NCI-H2171 treated with DMSO at 0.1 percent for 48 hours (cell line): Measurements from ENCODE around the gene KIAA0930.
"Not testable (repeated sequence)": the region's sequence is repeated elsewhere in the genome, so short reads cannot be mapped to it uniquely, and the experiment has no call there.

Experiments used
- DNase-seq: peaks from one replicate; lab custom pipeline; 2025; lab: John Stamatoyannopoulos, UW

The KIAA0930 gene

DNA sequence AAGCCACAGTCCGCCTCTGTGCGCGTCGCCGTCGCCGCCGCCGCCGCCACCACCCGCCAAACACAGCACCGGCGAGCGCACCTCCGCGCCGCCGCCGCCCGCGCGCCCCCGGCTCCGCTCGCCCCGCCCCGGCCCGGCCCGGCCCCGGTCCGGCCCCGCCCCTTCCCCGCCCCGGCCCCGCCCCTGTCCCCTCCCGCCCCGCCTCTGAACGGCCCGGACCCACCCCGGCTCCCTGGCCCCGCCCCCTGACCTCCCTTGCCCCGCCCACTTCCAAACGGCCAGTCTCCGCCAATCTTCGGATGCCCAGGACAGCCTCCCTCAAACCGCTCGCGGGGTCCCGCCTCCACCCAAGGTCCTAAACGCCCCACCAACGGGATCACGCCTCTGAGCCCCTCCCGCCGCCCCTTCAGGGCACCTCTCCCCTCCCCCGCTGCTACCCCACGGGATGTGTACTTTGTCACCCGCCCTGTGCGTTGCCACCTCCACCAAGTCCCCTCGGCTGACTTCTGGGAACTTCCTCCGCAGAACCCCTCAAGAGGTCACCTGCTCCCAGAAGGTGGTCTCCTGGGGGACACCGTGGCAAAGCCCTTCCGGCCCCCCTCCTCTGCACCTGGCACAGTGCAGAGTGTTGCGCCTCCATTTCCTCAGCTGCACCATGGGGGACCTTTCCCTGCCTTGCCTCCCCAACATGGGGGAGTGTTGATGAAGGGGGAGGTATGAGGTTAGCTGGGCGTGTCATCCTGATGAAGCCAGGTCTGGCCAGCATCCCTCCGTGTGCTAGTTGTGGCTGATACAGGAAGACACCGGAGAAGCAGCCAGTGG is at the start of gene KIAA0930:
Gene KIAA0930, minus strand, starts transcription at position 85 of the 822 bp plus-strand sequence. CDS start 191 bp downstream, outside the sequence.
- DNase-seq, result peak; percentile 34

DNA sequence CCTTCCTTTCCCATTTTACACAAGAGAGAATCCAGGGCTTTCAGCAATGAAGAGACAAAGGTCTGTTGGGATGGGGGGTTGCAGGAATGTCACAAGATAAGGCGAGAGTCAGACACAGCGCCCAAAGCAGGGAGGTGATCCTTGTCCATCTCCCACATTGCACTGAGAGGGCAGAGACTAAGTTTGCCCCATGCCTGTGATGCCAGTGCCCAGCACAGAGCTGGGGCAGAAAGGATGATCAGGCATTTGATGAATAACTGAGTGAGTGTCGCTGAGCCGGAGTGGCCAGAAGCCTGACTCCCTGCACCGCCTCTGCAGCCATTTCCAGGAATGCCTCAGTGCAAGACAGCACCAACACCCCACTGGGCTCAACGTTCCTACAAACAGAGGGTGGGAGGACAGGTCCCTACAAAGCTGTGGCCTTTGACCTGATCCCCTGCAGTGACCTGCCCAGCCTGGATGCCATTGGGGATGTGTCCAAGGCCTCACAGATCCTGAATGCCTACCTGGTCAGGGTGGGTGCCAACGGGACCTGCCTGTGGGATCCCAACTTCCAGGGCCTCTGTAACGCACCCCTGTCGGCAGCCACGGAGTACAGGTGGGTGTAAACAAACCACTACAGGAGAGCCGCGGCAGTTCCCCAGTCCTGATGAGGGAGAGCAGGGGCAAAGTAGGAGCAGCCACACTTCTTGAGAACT is 46.3 kb upstream of the KIAA0930 start:
- no peak for DNase-seq

DNA sequence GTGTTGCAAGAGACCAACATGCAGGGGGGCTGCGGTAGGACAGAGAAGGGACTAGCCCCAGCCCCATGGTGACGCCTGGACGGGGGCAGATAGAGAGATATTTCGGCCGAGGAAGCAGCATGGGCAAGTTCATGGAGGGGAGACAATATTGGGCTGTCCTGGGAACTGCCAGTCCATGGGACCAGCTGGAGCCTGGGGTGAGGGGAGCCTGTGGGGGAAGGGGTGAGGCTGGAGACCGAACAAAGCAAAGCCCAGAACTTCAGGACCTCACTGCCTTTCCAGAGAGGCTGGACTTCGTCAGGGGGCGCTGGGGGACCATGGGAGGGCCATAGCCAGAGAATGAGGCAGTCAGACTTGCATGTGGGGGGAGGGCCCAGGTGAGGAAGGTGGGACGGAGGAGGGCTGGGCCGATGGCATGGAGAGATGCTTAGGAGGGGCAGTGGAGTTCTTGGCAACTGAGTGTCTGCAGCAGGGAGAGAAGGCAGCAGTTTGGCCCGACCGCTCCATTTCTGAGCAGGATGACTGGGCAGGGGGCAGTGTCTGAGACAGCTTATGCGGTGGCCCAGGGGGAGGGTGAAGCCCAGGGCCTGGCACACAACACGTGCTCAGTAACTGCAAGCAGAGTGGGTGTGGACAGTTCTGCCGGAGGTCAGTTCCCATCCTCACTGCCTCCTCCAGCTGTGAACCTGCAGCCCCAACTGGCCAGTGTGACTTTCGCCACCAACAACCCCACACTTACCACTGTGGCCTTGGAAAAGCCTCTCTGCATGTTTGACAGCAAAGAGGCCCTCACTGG is 44.8 kb upstream of the KIAA0930 start:
- DNase-seq, result no peak

DNA sequence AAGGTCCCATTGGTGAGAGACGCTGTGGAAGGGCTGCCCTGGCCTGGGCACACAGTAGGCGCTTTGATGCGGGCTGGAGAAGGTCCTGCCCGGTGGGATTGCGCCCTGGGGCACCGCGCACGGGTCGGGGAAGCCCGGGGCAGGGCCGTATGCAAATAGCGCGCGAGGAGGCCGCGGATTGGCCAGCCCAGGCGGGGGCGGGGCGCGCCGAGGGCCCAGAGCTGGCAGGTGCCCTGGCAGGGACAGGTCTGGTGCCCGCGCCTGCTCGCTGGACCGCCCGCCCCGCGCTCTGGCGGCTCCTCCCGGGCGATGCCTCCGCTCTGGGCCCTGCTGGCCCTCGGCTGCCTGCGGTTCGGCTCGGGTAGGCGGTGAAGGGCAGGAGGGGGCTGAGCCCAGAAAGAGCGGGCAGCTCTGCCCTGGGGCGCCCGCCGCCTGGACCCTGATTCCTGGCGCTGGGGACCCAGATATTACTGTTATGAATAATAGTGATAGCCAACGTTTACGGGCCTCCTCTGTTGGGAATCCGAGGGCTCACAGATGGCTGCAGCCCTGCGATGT is 44.1 kb upstream of the KIAA0930 start, which contains the start of gene UPK3A:
Gene UPK3A, plus strand, starts transcription at position 245 of the 558 bp plus-strand sequence. Its CDS starts 65 bp downstream, at position 310.
- DNase-seq, result no peak

DNA sequence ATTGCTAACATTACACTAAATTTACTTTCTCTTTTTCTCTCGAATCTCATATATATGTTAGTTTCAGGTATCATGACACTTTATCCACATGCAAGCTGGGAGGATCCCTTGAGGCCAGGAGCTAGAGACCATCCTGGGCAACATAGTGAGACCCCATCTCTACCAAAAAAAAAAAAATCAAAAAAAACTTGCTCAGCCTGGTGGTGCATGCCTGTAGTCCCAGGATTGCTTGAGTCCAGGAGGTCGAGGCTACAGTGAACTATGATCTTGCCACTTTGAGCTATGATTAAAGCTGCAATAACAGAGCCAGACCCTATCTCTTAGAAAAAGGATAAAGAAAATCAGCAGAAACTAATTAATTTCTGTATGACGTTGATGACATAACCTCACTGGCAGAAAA is 40.3 kb upstream of the KIAA0930 start:
- DNase-seq, result no peak

DNA sequence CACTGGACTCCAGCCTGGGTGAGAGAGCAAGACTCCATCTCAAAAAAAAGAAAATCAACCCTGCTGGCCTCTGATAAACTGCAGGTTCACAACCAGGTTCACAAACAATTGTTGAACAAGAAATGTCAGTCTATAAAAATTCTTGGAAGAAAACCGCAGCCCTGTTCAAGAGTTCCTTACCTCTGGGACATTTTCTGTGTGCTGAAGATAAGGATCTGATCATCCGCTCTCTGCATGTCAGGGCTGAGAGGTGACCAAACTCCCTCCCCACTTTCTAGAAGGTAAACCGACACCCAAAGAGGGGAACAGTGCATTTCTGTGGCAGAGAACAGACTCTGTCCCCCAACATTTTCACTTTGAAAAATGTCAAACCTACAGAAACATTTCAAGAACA is 39.9 kb upstream of the KIAA0930 start:
- DNase-seq, result no peak

DNA sequence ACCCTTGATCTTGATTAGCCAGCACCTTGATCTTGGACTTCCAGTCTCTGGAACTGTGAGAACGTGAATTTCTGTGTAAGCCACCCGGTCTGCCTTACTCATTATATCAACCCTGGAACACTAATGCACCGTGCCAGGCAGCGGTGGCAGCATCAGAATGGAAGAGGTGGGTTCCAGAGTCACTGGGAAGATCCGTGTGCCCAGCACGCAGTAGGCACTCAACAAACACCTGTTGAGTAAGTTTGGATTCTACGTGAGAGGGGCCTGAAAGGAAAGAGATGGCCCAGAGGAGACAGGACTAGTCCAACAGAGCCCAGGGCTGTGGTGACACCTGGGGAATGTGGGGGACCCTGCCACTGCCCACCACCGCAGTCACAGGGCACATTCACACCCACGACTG is 37.4 kb upstream of the KIAA0930 start:
- no peak for DNase-seq

DNA sequence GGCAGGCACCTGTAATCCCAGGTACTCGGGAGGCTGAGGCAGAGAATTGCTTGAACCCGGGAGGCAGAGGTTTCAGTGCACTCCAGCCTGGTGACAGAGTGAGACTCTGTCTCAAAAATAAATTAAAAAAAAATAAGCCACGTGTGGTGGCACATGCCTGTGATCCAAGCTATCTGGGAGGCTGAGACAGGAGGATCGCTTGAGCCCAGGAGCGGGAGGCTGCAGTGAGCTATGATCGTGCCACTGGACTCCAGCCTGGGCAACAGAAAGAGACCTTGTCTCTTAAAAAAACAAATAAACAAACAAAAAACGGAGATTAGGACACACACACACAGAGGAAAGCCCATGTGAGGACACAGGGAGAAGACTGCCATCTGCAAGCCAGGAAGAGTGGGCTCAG is 37.0 kb upstream of the KIAA0930 start:
- not testable (repeated sequence) for DNase-seq

DNA sequence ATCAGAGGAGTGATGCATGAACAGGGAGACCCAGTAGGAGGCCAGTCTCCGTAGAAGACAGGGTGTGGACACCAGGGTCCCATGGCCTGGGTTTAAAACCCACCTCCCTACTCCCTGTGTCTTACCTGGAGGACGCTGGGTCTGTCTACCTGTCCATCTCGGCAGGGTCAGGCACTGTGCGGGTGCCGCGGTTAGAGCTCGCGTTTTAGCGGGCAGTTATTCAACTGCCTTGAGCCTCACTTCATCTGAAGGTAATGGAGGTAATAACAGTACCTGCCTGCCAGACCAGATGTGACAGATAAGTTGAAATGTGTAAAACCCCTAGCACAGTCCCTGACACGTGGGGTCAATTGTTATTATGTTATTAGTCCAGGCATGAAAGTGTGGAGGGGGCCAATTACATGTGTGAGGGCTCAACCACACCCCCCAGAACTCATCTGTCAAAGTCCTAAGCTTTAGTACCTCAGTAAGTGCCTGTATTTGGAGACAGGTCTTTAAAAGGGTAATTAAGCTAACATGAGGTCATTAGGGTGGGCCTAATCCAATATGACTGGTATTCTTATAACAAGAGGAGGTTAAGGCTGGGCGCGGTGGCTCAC is 35.9 kb upstream of the KIAA0930 start:
- DNase-seq, result no peak

DNA sequence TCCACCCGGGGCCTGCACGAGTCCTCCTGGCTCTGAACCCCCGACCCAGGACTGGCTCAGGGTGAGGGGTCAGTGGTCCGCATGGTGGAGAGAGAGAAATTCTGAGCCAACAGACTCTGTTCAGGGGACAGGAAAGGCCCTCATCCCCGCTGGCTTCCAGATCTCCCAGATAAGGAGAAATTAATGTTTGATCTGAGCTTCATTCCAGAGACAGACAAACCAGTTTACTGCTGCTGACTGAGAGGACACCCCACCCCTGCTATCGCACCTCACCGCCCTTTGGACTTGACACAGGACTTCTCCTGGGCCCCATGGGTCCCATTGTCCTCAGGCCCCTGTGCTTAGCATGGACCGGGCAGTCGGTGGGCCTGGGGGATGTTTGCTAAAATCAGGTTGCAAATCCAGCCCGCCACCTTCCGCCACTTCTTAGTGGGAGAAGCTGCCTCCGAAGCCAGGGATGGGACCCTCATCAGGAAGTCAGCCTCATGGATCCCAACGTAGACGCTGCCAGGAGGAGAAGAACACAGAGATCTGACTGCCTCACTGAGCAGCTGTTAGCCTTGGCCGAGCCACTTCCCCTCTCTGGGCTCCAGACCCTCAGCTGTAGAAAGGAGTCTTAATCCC is 32.9 kb upstream of the KIAA0930 start:
- DNase-seq, result no peak

DNA sequence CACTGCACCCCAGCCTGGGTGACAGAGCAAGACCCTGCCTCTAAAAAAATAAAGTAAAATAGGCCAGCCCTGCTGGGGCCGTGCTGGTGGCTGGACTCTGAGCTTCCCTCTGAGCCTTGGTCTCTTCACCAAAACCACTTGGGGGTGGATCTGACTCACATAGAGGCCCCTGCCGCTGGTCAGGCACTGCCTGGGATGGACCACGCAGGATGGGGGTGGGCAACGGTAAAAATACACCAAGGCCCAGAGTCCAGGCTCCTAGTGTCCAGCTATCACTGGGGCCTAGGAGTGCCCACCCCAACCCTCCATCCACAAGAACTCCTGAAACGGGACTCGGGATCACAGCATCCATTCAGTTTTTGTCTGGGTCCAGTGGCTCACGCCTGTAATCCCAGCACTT is 31.8 kb upstream of the KIAA0930 start:
- no peak for DNase-seq

DNA sequence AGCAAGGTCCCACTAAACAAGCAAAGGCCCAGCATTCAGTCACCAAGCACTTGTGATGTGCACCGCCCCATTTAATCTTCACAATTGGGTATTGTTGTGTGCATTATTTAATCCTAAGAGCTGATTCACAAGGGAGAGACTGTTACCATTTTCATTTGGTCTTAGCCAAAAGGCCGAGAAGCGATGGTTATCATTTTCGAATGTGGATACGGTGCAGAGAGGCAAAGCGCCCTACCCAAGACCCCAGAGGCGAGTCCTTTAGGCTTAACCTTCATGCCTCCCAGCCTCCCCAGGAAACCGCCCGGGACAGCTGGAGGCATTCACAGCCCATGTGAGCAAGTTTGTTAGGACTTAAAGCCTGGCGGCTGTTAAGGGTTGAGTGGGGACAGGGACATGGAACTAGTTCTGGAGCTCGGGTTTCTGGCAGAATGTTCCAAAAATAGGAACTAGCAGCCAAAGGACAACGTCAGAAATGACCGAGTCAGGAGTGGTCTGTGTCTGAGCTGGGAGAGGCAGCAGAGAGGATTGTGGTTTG is 31.0 kb upstream of the KIAA0930 start:
- no peak for DNase-seq

DNA sequence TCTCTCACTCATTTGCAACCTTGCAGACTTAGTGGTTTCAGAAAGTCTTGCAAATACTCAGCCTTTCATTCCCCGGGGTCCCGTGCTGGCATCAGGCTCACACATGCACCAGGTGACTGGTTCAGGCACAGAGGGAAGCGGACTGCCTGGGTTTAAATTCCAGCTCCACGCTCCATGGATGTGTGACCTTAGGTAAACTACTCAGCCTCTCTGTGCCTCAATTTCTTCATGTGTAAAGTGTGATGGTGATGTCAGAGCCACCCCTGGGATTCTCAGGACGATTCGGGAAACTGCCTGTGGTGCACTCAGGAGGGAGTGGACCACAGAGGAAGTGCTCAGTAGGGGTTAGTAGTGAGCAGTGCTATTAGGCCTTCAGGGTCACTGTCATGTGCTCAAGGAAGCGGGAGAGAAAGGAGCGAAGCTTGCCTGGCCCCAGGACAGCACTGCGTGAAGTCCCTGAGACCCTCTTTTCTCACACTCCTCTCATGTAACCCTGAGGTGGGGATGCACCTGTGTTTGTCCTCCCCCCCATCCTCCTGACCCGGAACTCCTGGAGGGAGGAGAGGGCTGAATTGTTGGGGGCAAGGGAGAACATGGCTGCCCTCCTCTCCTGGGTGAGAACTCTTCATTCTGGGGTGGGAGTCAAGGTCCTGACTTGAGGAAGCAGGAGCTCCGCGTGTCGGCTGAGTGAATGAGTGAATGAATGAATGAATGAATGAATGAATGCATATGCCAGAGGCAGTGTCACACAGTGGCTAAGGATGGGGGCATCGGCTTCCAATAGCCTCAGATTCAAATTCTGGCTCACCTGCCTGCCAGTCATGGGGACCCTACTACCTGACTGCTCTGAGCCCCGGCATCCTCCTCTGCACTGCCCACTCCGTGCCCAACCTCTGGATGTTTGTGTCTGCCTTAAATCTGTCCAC is 29.7 kb upstream of the KIAA0930 start:
- DNase-seq, result no peak

DNA sequence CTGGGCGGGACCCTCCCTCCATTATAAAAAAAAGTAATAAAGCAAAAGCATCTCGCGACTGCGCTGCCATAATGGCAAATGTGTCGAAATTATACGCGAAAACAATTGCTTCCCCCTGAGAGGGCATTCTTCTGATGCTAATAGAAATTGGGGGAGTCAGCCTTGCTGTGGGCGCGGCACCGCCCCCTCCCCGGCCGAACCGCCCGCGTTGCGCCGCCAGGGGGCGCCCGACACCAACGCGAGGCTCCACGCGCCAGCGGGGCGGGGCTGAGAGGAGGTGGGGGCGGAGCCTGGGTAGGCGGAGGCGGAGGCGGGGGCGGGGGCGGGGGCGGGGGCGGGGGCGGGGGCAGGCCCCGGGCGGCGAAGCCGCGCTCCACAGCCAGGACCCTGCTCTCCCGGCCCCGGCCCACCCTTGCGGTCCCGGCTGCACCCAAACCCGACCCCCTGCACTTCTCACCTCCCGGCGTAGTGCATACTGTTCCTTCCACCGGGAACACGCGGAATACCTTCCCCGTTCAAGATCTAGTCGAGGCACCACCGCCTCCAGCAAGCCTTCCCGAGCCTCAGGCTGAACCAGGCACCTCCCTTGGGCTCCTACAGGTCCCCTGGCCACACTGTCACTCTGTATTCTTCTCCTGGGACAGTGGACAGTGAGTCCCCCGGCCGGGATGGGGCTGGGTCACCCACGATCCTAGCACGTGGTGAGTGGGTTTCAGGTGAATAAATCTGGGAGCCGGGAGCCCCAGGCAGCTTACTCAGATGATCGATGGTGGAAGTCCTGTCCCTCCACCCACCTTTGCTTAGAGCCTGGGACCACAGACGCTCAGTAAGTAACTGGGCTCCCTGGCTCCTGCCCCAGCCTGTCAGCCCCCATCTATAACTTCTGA is 28.5 kb upstream of the KIAA0930 start:
- DNase-seq, result peak; percentile 67

DNA sequence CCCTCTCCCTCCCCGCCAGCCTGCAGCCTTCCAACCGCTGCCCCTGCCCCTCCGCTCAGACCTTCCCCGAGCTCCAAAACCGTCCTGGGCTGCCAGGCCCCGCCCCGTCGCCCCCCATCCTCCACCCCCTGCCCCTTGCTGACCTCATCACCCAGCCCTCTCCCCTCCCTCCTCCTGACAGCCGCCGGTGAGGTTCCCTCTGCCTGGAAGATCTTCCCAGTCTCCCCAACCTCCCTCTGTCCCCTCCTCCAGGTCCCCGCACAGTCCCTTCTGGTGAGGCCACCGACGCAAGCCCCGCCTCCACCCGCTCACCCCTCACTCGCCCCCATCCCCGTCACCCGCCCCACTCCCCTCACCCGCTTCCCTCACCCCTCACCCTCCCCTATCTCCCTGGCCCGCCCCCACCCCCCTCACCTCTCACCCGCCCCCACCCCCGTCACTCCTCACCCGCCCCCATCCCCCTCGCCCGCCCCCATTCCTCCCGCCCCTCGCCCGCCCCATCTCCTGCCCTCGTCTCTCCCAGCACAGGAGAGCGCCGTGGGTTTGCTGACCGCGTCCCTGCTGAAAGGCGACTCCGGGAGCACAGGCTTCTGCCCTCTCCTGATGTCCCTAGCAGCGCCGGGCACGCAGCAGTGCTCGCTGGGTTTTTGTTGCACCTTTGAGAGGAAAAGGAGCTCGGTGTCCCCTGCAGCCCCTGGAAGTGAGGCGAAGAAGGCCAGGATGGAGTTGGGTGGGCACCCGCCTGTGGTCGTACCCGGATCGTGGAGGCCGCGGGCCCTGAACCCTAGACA is 27.7 kb upstream of the KIAA0930 start:
- DNase-seq, result peak; percentile 40

DNA sequence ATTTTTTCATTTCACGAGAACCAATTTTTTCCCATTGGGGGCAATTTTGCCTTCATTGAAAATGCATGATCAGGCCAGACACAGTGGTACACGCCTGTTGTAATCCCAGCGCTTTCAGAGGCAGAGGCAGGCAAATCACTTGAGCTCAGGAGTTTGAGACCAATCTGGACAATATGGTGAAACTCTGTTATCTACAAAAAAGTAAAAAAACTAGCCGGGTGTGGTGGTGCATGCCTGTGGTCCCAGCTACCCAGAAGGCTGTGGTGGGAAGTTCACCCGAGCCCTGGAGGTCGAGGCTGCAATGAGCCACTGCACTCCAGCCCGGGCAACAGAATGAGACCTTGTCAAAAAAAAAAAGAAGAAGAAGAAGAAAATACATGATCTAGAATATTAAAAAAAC is 24.8 kb upstream of the KIAA0930 start:
- no peak for DNase-seq

DNA sequence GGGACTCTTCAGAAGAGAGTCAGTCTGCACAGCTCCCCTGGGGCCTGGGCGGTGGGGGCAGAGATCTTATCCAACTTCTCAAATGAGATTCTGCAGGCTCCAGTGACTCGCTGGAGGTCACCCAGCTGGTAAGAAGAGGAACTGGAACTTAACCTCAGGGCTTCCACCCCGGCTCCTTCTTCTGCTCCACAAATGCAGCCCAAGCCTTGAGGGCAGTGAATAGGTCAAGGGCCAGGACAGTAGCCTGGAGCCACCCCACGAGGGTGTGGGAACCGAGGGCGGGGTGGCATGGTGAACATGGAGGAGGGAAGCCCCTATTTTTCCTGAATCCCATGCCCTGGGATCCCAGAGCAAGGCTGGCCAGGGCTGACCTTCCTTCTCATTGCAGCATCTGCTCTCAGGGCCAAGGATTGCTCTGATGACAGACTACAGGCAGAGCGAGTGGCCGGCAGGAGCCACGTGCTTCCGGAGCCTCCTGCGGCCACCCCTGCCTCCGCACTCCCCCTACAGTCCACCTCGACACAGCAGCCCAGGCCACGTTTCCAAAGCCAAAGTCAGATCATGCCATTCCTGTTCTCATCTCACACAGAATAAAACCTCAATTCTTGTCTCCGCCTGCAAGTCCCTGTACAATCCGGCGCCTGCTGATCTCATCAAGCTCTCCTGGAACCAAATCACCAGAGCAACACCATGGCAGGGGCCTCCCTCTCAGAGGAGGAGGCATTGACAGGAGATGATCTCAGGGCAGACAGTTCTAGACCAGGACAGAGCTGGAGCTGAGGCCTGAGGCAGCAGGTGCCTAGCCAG is 23.0 kb upstream of the KIAA0930 start:
- no peak for DNase-seq
